ENCODE results near the gene SERPINE1. TPM values are rescaled to one million over a fixed set of nuclear protein-coding genes. Genes with fewer than 3 reads are reported as not detected.

SERPINE1 gene
- total RNA-seq, 1 donor from 2014 or later: 15.4 TPM

- intact Hi-C loops (cut with DNase I): loop anchor here (5.0 kb wide), 1 partner anchor 40 kb away; no protein-coding TSS in a partner anchor
Measured at GRCh38 chr7:101137651-101138212, 10.8 kb downstream of the SERPINE1 start.

GRCh38 chr7:101138213-101138870 lies 11.4 kb downstream of the SERPINE1 start:
- DNase-seq (peak; percentile 70), ATAC-seq (peak; percentile 90)
- Histone ChIP-seq H3K27ac (peak overlapping the region; percentile 56), H3K4me3 (peak overlapping the region; percentile 19), H3K4me1 (peaks cover 14% of the 10 kb centered on the region), H3K36me3 (peaks cover 6% of the 10 kb centered on the region), H3K9me3 (no peaks in the 10 kb centered on the region), H3K27me3 (ENCODE audit: low read depth) (peaks cover 4% of the 10 kb centered on the region)
- intact Hi-C loops (cut with DNase I): loop anchor here (5.0 kb wide), 1 partner anchor 41 kb away; no protein-coding TSS in a partner anchor
- peak; percentile 82 for TF ChIP-seq CTCF (IDR thresholded peaks at IDR 0.05)

More at GRCh38 chr7:101137651-101138212, 10.8 kb downstream of the SERPINE1 start:
- no peaks in the 10 kb centered on the region for H3K9me3 ChIP-seq
- DNase-seq (no peak), ATAC-seq (peak; percentile 5 to 17)
- H3K4me1 ChIP-seq: peaks cover 14% of the 10 kb centered on the region
- H3K27me3 ChIP-seq (ENCODE audit: low read depth): peaks cover 3% of the 10 kb centered on the region
- H3K4me3 ChIP-seq: no peak overlapping the region
- peak overlapping the region; percentile 56 for H3K27ac ChIP-seq
- H3K36me3 ChIP-seq: peaks cover 6% of the 10 kb centered on the region
- TF ChIP-seq CTCF (IDR thresholded peaks at IDR 0.05): no peak

GRCh38 chr7:101140339-101140699 lies 13.4 kb downstream of the SERPINE1 start:
- no peak overlapping the region for H3K4me3 ChIP-seq
- TF ChIP-seq CTCF (IDR thresholded peaks at IDR 0.05): no peak
- intact Hi-C loops (cut with DNase I): no loop called here
- no peak overlapping the region for H3K27ac ChIP-seq
- peaks cover 4% of the 10 kb centered on the region for H3K27me3 ChIP-seq (ENCODE audit: low read depth)
- no peak for DNase-seq
- peaks cover 5% of the 10 kb centered on the region for H3K36me3 ChIP-seq
- ATAC-seq: no peak
- H3K9me3 ChIP-seq: no peaks in the 10 kb centered on the region
- H3K4me1 ChIP-seq: peaks cover 14% of the 10 kb centered on the region

- Histone ChIP-seq H3K36me3 (no peaks in the 10 kb centered on the region), H3K27me3 (ENCODE audit: low read depth) (peaks cover 4% of the 10 kb centered on the region), H3K4me3 (no peak overlapping the region), H3K9me3 (no peaks in the 10 kb centered on the region), H3K4me1 (peaks cover 14% of the 10 kb centered on the region), H3K27ac (no peak overlapping the region)
- intact Hi-C loops (cut with DNase I): no loop called here
- no peak for DNase-seq
- ATAC-seq: no peak
- no peak for TF ChIP-seq CTCF (IDR thresholded peaks at IDR 0.05)
Measured at GRCh38 chr7:101140746-101141382, 14.0 kb downstream of the SERPINE1 start.

- H3K27me3 ChIP-seq (ENCODE audit: low read depth): no peaks in the 10 kb centered on the region
- H3K9me3 ChIP-seq: no peaks in the 10 kb centered on the region
- TF ChIP-seq CTCF (IDR thresholded peaks at IDR 0.05): no peak
- ATAC-seq (no peak), DNase-seq (no peak)
- no peak overlapping the region for H3K27ac ChIP-seq
- H3K4me3 ChIP-seq: no peak overlapping the region
- H3K36me3 ChIP-seq: peaks cover 7% of the 10 kb centered on the region
- peaks cover 11% of the 10 kb centered on the region for H3K4me1 ChIP-seq
- intact Hi-C loops (cut with DNase I): no loop called here
Measured at GRCh38 chr7:101151908-101152651, 25.2 kb downstream of the SERPINE1 start.
